Activated CD8-positive, alpha-beta T cell treated with anti-CD3 and anti-CD28 coated beads, Interleukin-2, amount 10 ng/mL, durations not matched to agents 7 days and 5 days (primary cell): ENCODE measurements around the gene B3GAT1. TPM values are rescaled to one million over a fixed set of nuclear protein-coding genes. Genes with fewer than 3 reads are reported as not detected.
A peak's percentile ranks its signal among the peaks of the same experiment; 100 is the strongest.

ENCODE experiments used
- ATAC-seq: fragments of 150-1000 bp; cut with Tn5 transposase; one replicate; pipeline ENCODE4 v1.10.0; 2021; ENCODE audit warnings: moderate library complexity
- CTCF ChIA-PET: fragments of 350-600 bp; sonication (Branson Sonifier 250); formaldehyde crosslinking; loops from one replicate; lab custom pipeline; 2021; ENCODE audit warnings: antibody characterized with exemption; lab: Charles Lee
- POLR2A ChIA-PET: fragments of 350-600 bp; sonication (Branson Sonifier 250); formaldehyde crosslinking; loops from one replicate; lab custom pipeline; 2021; ENCODE audit warnings: antibody characterized with exemption; lab: Charles Lee
- DNase-seq: peaks from one replicate; pipeline ENCODE4 v3.0.0-alpha.2; 2020
- H3K27ac Mint-ChIP-seq: one replicate; pipeline ENCODE4 v1.8.0; 2021; ENCODE audit warnings: mild to moderate bottlenecking, mixed read lengths
- H3K27me3 Mint-ChIP-seq: one replicate; pipeline ENCODE4 v1.8.0; 2021; ENCODE audit warnings: low read depth, mixed read lengths
- H3K36me3 Mint-ChIP-seq: one replicate; pipeline ENCODE4 v1.8.0; 2021; ENCODE audit warnings: low read depth, mixed read lengths
- H3K4me1 Mint-ChIP-seq: one replicate; pipeline ENCODE4 v1.8.0; 2021; ENCODE audit warnings: low read depth, mixed read lengths
- H3K4me3 Mint-ChIP-seq: one replicate; pipeline ENCODE4 v1.8.0; 2021; ENCODE audit warnings: mild to moderate bottlenecking, mixed read lengths
- H3K9me3 Mint-ChIP-seq: one replicate; pipeline ENCODE4 v1.8.0; 2022; ENCODE audit warnings: mixed read lengths; ENCODE audit not compliant: insufficient read depth
- total RNA-seq, 2 experiments: library from RNA; stranded (reverse); gene quantifications; one replicate each; pipeline ENCODE4 v1.2.3, GENCODE V29; 2021

Gene B3GAT1
- total RNA-seq, 2 experiments from 2014 or later, result 0.13 to 0.31 TPM

DNA sequence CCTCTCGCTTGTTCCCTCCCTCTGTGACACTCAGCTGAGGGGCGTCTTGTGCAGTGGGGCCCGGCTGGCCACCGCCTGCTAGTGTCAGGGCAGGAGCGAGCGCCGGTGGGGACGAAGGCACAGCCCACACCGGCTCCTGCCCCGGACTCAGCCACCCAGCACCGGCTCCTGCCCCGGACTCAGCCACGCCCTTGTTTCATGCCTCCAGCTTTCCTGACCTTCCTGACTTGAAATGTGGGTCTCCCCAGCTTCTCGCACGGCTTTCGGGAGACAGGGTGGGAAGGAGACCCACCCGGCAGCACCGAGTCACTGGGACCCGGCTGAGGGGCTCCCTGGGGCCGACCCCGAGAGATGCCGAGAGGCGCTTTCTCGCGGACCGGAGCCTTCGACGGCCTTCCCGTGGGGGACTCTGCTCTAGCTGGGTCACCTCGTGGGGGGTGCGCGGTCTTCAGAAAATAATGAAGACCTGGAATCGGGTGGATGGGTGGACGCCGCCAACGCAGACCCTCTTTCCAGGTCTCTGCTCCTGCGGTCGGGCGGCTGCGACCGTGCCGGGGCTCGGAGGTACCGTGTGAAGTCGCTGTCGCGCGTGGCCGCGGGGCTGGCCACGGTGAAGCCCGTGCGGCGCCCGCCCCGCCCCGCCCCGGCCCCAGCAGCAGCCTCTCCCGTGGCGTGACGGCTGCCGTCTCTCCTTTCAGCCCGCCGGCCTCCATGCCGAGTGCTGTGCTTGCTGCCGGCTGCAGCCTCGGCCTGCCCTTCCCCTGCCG is 70.1 kb downstream of the B3GAT1 start:
- ATAC-seq, result no peak
- DNase-seq, result peak; percentile 12
- Mint-ChIP-seq H3K36me3 (no peaks in the 10 kb centered on the region), H3K9me3 (no peaks in the 10 kb centered on the region), H3K4me1 (no peaks in the 10 kb centered on the region), H3K27ac (no peak overlapping the region), H3K4me3 (no peak overlapping the region), H3K27me3 (no peaks in the 10 kb centered on the region)
- ChIA-PET CTCF (no interaction called here), POLR2A (no interaction called here)

DNA sequence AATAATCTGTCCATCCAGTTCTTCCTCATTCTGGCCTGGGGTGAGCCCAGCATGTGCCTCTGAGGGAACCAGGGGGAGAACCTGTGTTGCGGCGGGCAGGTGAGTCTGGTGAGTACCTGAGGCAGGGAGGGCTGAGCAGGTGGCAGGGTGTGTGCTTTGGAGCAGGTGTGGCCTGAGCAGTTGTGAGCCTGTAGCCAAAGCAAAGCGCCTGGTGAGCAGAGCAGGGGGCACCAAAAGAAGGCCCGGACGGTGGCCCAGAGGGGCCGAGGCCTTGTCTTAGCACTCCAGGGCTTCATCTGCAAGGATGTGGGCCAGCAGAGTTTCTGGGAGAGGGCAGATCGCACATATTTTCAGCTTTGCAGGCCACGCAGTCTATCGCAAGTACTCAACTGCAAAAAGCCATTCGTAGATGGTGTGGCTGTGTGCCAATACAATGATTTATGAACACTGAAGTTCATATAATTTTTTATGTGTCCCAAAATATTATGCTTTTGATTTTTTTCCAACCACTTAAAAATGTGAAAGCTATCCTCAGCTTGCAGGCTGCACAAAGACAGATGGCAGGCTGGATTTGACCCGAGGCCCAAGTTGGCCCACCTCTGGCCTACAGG is 71.6 kb downstream of the B3GAT1 start:
- no peak overlapping the region for H3K4me3 Mint-ChIP-seq
- ChIA-PET CTCF (no interaction called here), POLR2A (no interaction called here)
- no peaks in the 10 kb centered on the region for H3K9me3 Mint-ChIP-seq
- ATAC-seq (no peak), DNase-seq (no peak)
- peaks cover 5% of the 10 kb centered on the region for H3K27me3 Mint-ChIP-seq
- no peak overlapping the region for H3K27ac Mint-ChIP-seq
- H3K4me1 Mint-ChIP-seq, result no peaks in the 10 kb centered on the region
- no peaks in the 10 kb centered on the region for H3K36me3 Mint-ChIP-seq

- no peak for DNase-seq
- H3K36me3 Mint-ChIP-seq, result no peaks in the 10 kb centered on the region
- ChIA-PET POLR2A (no interaction called here), CTCF (no interaction called here)
- no peak for ATAC-seq
- no peaks in the 10 kb centered on the region for H3K9me3 Mint-ChIP-seq
- peaks cover 12% of the 10 kb centered on the region for H3K27me3 Mint-ChIP-seq
- H3K27ac Mint-ChIP-seq, result no peak overlapping the region
- H3K4me1 Mint-ChIP-seq, result no peaks in the 10 kb centered on the region
- H3K4me3 Mint-ChIP-seq, result no peak overlapping the region
Observed at GRCh38 chr11:134339756-134340155, 72.3 kb downstream of the B3GAT1 start.

DNA sequence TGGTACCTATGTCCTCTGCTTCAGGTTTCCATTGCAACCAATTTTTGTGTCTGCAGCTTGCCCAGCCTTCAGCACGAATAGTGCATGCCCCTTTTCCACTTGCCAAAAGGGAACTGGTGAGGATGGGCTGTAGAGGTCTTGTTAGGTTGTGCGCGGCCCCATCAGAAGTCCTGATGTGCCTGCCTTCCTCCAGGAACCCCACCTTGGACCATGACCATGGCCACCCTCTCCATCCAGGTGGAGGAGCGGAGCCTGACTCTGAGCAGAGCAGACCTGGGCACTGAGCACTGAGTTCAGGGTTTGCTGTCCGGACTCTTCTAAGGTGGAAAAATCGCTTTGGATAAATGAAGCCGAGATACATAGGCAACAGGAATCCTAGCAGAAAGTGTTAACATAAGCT is 73.4 kb downstream of the B3GAT1 start:
- Mint-ChIP-seq H3K4me3 (no peak overlapping the region), H3K27me3 (peaks cover 20% of the 10 kb centered on the region), H3K9me3 (no peaks in the 10 kb centered on the region), H3K4me1 (no peaks in the 10 kb centered on the region), H3K27ac (no peak overlapping the region), H3K36me3 (no peaks in the 10 kb centered on the region)
- ChIA-PET CTCF (no interaction called here), POLR2A (no interaction called here)
- ATAC-seq, result no peak
- no peak for DNase-seq

- POLR2A ChIA-PET, result no interaction called here
- DNase-seq (no peak), ATAC-seq (no peak)
- Mint-ChIP-seq H3K27ac (no peak overlapping the region), H3K9me3 (no peaks in the 10 kb centered on the region), H3K4me3 (no peak overlapping the region), H3K36me3 (no peaks in the 10 kb centered on the region), H3K4me1 (no peaks in the 10 kb centered on the region), H3K27me3 (peaks cover 25% of the 10 kb centered on the region)
- CTCF ChIA-PET, result no interaction called here
Observed at GRCh38 chr11:134338068-134338467, 74.0 kb downstream of the B3GAT1 start.

GRCh38 chr11:134337051-134337450 is 75.0 kb downstream of the B3GAT1 start:
- Mint-ChIP-seq H3K27me3 (peaks cover 32% of the 10 kb centered on the region), H3K4me1 (peaks cover 6% of the 10 kb centered on the region), H3K9me3 (no peaks in the 10 kb centered on the region), H3K27ac (no peak overlapping the region), H3K4me3 (no peak overlapping the region), H3K36me3 (no peaks in the 10 kb centered on the region)
- no peak for ATAC-seq
- ChIA-PET CTCF (no interaction called here), POLR2A (no interaction called here)
- DNase-seq, result no peak

DNA sequence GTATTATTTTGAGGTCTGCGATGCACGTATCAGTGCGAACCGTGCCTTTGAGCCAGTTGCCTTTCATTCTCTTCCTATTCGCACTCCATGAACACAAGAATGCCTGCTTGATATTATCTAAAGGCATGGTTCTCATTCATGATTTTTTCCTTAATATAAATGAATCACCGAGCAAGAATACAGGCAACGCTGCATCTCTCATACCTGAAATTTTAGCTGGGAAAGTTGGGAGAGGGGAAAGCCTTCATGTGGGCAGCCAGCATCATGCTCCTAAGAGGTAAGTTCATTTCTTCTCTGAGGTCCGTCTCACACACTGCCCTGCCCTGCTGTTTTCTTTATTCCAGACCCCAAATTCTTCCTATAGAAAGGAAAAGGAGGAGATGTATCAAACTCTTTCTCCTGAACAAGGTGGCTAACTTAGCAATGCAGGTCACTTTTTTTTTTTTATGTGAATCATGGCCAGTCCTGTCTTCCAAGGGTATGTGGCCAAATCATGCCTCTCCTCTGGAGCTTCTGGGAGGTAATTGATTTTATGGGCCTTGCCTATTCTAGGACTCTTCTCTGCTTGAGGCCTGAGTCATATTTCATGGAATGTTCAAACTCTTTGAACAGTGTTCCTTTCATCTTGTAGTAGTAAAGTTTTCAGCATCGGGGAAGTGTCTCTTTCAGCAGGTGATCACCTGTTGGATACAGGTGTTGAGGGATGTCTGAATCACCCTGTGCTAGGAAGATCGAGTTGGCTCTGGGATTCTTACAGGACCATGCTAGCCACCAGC is 77.1 kb downstream of the B3GAT1 start:
- Mint-ChIP-seq H3K4me3 (no peak overlapping the region), H3K4me1 (peaks cover 13% of the 10 kb centered on the region), H3K36me3 (no peaks in the 10 kb centered on the region), H3K27me3 (peaks cover 47% of the 10 kb centered on the region), H3K9me3 (no peaks in the 10 kb centered on the region), H3K27ac (no peak overlapping the region)
- ATAC-seq, result no peak
- ChIA-PET POLR2A (no interaction called here), CTCF (no interaction called here)
- DNase-seq, result no peak

- POLR2A ChIA-PET, result no interaction called here
- CTCF ChIA-PET, result interaction anchor here (0.7 kb wide), 1 partner anchor 72 kb away, joined by 4 read pairs; no protein-coding TSS in a partner anchor
- H3K27me3 Mint-ChIP-seq, result peaks cover 54% of the 10 kb centered on the region
- no peaks in the 10 kb centered on the region for H3K9me3 Mint-ChIP-seq
- H3K4me3 Mint-ChIP-seq, result no peak overlapping the region
- no peak overlapping the region for H3K27ac Mint-ChIP-seq
- no peak for DNase-seq
- ATAC-seq, result no peak
- H3K36me3 Mint-ChIP-seq, result no peaks in the 10 kb centered on the region
- H3K4me1 Mint-ChIP-seq, result peaks cover 13% of the 10 kb centered on the region
Observed at GRCh38 chr11:134333946-134334345, 78.1 kb downstream of the B3GAT1 start.

- H3K9me3 Mint-ChIP-seq, result no peaks in the 10 kb centered on the region
- H3K4me3 Mint-ChIP-seq, result no peak overlapping the region
- H3K4me1 Mint-ChIP-seq, result peaks cover 13% of the 10 kb centered on the region
- CTCF ChIA-PET, result interaction anchor here (0.7 kb wide), 1 partner anchor 71 kb away, joined by 4 read pairs; no protein-coding TSS in a partner anchor
- DNase-seq (no peak), ATAC-seq (no peak)
- POLR2A ChIA-PET, result no interaction called here
- H3K36me3 Mint-ChIP-seq, result no peaks in the 10 kb centered on the region
- H3K27me3 Mint-ChIP-seq, result peaks cover 56% of the 10 kb centered on the region
- H3K27ac Mint-ChIP-seq, result no peak overlapping the region
Observed at GRCh38 chr11:134333312-134333711, 78.7 kb downstream of the B3GAT1 start.

DNA sequence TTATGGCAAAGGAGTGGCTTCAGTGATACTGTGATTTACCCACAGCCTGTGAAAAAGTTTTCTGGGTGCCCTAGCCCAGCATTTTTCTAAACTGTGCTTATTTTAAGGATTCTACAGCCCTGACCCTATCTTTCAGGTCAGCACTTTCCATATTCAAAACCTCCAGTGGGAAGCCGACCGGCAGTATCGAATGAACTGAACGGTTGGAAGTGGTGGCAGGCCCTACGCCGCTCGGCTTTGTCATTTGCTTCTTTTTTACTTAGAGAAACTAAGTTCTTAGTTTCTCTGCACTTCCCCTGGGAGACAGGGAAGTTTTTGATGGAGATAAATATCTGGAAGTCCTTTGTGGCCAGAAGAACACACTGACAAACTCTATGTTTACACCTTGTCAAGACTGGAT is 79.3 kb downstream of the B3GAT1 start:
- peak overlapping the region; percentile 62 for H3K4me3 Mint-ChIP-seq
- ATAC-seq (no peak), DNase-seq (no peak)
- H3K9me3 Mint-ChIP-seq, result no peaks in the 10 kb centered on the region
- H3K4me1 Mint-ChIP-seq, result peaks cover 13% of the 10 kb centered on the region
- H3K27ac Mint-ChIP-seq, result no peak overlapping the region
- no peaks in the 10 kb centered on the region for H3K36me3 Mint-ChIP-seq
- ChIA-PET CTCF (interaction anchor here (0.8 to 1.3 kb wide), 2 partner anchors 57 to 71 kb away, joined by 3 to 5 read pairs; no protein-coding TSS in a partner anchor), POLR2A (no interaction called here)
- H3K27me3 Mint-ChIP-seq, result peaks cover 56% of the 10 kb centered on the region

DNA sequence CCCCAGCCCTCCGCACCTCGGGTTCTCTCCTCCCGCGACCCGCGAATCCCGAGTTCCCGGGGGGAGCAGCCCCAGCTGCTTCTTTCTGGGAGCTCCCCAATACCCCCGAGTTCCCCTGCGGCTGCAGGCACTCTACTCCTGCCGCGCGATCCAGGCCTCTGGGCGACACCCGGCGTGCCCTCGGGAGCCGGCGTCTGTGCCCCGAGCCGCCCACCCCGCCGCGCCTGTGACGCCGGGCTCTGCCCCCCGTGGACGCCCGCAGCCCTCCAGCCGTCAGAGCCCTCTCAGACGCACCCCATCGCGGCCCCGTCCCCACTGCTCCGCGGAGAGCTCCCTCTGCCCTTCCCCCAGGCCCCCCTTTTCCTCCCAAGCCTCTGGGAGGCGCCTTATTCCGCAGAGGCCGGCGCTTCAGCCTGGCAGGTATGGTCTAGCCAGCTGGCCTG is 79.8 kb downstream of the B3GAT1 start:
- DNase-seq (no peak), ATAC-seq (peak; percentile 42)
- Mint-ChIP-seq H3K27me3 (peaks cover 56% of the 10 kb centered on the region), H3K4me1 (peaks cover 13% of the 10 kb centered on the region), H3K27ac (no peak overlapping the region), H3K4me3 (peak overlapping the region; percentile 62), H3K9me3 (no peaks in the 10 kb centered on the region), H3K36me3 (no peaks in the 10 kb centered on the region)
- CTCF ChIA-PET, result interaction anchor here (0.8 to 1.3 kb wide), 2 partner anchors 57 to 71 kb away, joined by 3 to 5 read pairs; no protein-coding TSS in a partner anchor
- POLR2A ChIA-PET, result no interaction called here
